OCI-LY3 (cell line): ENCODE data around the gene DDX11.
"Not testable (repeated sequence)": the region's sequence is repeated elsewhere in the genome, so short reads cannot be mapped to it uniquely, and the experiment has no call there.

Experiments
- H2AFZ ChIP-seq: fragments of 200-600, 300-600 bp; shearing (Covaris generic); 2 replicates; pipeline ENCODE4 v1.6.0; 2014; ENCODE audit warnings: antibody characterized with exemption, low read depth, low read length
- H3K27ac ChIP-seq: fragments of 200-600, 300-600 bp; sonication (generic); 2 replicates; pipeline ENCODE4 v1.5.1; 2014; ENCODE audit warnings: mild to moderate bottlenecking, low read length, moderate library complexity, mixed read lengths
- H3K27me3 ChIP-seq: fragments of 200-600, 300-600 bp; sonication (generic); 2 replicates; pipeline ENCODE4 v1.6.1; 2014; ENCODE audit warnings: low read depth, low read length, mixed read lengths
- H3K36me3 ChIP-seq: fragments of 200-600, 300-600 bp; sonication (generic); replicated peaks from 2 replicates; pipeline ENCODE3; 2014; ENCODE audit warnings: low read depth, low read length, mixed read lengths
- H3K4me1 ChIP-seq: fragments of 300-600, 200-600 bp; sonication (generic); 2 replicates; pipeline ENCODE4 v1.6.1; 2014; ENCODE audit warnings: low read length, mixed read lengths
- H3K4me2 ChIP-seq: fragments of 200-600, 300-600 bp; sonication (generic); 2 replicates; pipeline ENCODE4 v1.6.1; 2014; ENCODE audit warnings: low read length, mixed read lengths
- H3K4me3 ChIP-seq: fragments of 300-600, 200-600 bp; sonication (generic); 2 replicates; pipeline ENCODE4 v1.5.1; 2014; ENCODE audit warnings: antibody characterized with exemption, mild to moderate bottlenecking, low read length, moderate library complexity
- H3K79me2 ChIP-seq: fragments of 300-600, 200-600 bp; shearing (Covaris generic); 2 replicates; pipeline ENCODE4 v1.6.1; 2014; ENCODE audit warnings: mild to moderate bottlenecking, low read length, mixed read lengths
- H3K9ac ChIP-seq: fragments of 300-600, 200-600 bp; shearing (Covaris generic); 2 replicates; pipeline ENCODE4 v1.6.0; 2014; ENCODE audit warnings: mild to moderate bottlenecking, low read length, moderate library complexity
- H3K9me3 ChIP-seq: fragments of 200-600, 300-600 bp; shearing (Covaris generic); 2 replicates; pipeline ENCODE4 v1.6.1; 2014; ENCODE audit warnings: low read length, mixed read lengths; ENCODE audit not compliant: insufficient read depth
- H4K20me1 ChIP-seq: fragments of 200-600, 300-600 bp; sonication (generic); 2 replicates; pipeline ENCODE4 v1.6.1; 2016; ENCODE audit warnings: low read length, mixed read lengths; ENCODE audit not compliant: insufficient read depth
- EZH2phosphoT487 ChIP-seq: fragments of 200-600 bp; shearing (Covaris generic); IDR thresholded peaks from 2 replicates; pipeline ENCODE4 v1.6.1; 2018; ENCODE audit warnings: antibody characterized with exemption, mixed run types, low read depth
- TF ChIP-seq, protein P1 (sequence below): fragments of 200-600, 300-600 bp; sonication (generic); IDR thresholded peaks from 2 replicates; pipeline ENCODE4 v1.5.1; 2014; ENCODE audit warnings: antibody characterized with exemption, low read length, low read depth

Gene DDX11

GRCh38 chr12:31089072-31089471 is 15.4 kb downstream of the DDX11 start:
- Histone ChIP-seq H3K79me2 (no peaks in the 10 kb centered on the region), H3K9ac (no peak overlapping the region), H4K20me1 (no peaks in the 10 kb centered on the region), H3K27ac (no peak overlapping the region), H3K27me3 (no peaks in the 10 kb centered on the region), H3K4me2 (no peak overlapping the region), H2AFZ (no peak overlapping the region), H3K4me1 (no peaks in the 10 kb centered on the region), H3K4me3 (no peak overlapping the region), H3K9me3 (no peaks in the 10 kb centered on the region), H3K36me3 (no peaks in the 10 kb centered on the region)
- TF ChIP-seq, protein P1, sequence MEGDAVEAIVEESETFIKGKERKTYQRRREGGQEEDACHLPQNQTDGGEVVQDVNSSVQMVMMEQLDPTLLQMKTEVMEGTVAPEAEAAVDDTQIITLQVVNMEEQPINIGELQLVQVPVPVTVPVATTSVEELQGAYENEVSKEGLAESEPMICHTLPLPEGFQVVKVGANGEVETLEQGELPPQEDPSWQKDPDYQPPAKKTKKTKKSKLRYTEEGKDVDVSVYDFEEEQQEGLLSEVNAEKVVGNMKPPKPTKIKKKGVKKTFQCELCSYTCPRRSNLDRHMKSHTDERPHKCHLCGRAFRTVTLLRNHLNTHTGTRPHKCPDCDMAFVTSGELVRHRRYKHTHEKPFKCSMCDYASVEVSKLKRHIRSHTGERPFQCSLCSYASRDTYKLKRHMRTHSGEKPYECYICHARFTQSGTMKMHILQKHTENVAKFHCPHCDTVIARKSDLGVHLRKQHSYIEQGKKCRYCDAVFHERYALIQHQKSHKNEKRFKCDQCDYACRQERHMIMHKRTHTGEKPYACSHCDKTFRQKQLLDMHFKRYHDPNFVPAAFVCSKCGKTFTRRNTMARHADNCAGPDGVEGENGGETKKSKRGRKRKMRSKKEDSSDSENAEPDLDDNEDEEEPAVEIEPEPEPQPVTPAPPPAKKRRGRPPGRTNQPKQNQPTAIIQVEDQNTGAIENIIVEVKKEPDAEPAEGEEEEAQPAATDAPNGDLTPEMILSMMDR, result no peak
- no peak for TF ChIP-seq EZH2phosphoT487

GRCh38 chr12:31091629-31092028 is 18.0 kb downstream of the DDX11 start:
- not testable (repeated sequence) for H3K9me3 ChIP-seq, H3K4me2 ChIP-seq, H3K4me3 ChIP-seq, H4K20me1 ChIP-seq, H2AFZ ChIP-seq, H3K27ac ChIP-seq, H3K79me2 ChIP-seq, H3K27me3 ChIP-seq, H3K36me3 ChIP-seq, H3K9ac ChIP-seq, H3K4me1 ChIP-seq

DNA sequence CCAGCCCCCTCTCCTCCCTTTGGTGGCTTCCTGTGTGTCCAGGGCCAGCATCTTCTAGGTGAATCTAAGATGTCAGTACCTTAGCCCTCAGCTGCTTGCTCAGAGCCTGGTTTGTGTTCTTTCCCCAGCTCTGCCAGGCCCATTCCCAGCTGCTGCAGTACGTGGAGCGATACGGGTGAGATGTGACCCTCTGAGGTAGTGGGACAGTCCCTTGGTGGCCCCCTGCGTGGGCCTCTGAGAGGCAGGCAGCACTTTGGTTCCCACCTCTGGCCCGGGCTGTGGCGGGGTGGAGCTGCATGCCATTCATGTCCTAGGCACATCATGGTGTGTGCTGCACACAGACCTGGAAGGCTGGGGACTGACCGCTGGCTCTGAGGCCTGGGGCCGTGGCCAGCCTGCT is 19.1 kb downstream of the DDX11 start:
- not testable (repeated sequence) for H3K4me3 ChIP-seq, H3K9ac ChIP-seq, H3K27me3 ChIP-seq, H4K20me1 ChIP-seq, H3K36me3 ChIP-seq, H3K4me2 ChIP-seq, H3K4me1 ChIP-seq, H2AFZ ChIP-seq, H3K79me2 ChIP-seq, H3K9me3 ChIP-seq, H3K27ac ChIP-seq

- H3K4me2 ChIP-seq, H3K27me3 ChIP-seq, H3K9ac ChIP-seq, H4K20me1 ChIP-seq, H3K36me3 ChIP-seq, H3K79me2 ChIP-seq, H3K4me3 ChIP-seq, H3K9me3 ChIP-seq, H2AFZ ChIP-seq, H3K27ac ChIP-seq, H3K4me1 ChIP-seq: not testable (repeated sequence)
Observed at GRCh38 chr12:31095080-31095860, 21.6 kb downstream of the DDX11 start.

DNA sequence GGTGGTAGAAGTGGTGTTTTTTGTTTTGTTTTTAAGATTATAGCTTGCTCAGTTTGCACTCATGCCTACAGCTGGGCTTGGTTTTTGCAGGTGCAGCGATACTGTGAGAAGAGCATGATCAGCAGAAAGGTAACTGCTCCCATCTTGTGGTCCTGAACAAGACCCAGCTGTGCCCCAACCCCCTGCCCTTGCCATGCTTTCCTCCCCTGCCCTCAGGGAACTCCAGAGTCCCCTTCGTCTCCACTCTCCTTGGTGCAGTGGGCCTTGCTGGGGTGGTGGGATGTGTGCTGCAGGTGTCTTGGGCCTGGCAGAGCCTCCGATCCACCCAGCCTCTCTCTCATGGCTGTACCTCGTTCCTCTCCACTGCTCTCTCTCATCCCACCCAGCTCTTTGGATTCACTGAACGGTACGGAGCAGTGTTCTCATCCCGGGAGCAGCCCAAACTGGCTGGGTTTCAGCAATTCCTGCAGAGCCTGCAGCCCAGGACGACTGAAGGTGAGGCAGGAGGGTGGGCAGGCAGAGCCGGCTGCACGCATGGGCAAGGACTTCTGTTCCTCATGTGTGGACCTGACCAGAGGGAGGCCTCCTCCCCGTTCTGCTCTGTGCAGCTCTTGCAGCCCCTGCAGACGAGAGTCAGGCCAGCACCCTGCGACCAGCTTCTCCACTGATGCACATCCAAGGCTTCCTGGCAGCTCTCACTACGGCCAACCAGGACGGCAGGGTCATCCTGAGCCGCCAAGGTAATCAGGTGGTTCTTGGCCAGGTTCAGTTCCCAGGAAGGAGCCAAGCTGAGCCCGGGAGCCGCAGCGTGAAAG is 22.8 kb downstream of the DDX11 start:
- not testable (repeated sequence) for H3K9ac ChIP-seq, H3K4me2 ChIP-seq, H3K36me3 ChIP-seq, H3K79me2 ChIP-seq, H3K9me3 ChIP-seq, H3K4me3 ChIP-seq, H3K27me3 ChIP-seq, H3K27ac ChIP-seq, H4K20me1 ChIP-seq, H3K4me1 ChIP-seq, H2AFZ ChIP-seq

GRCh38 chr12:31097819-31098218 is 24.2 kb downstream of the DDX11 start:
- H3K79me2 ChIP-seq, H3K27ac ChIP-seq, H3K4me2 ChIP-seq, H3K9me3 ChIP-seq, H4K20me1 ChIP-seq, H3K27me3 ChIP-seq, H3K4me1 ChIP-seq, H3K9ac ChIP-seq, H2AFZ ChIP-seq, H3K4me3 ChIP-seq, H3K36me3 ChIP-seq: not testable (repeated sequence)

- not testable (repeated sequence) for H4K20me1 ChIP-seq, H3K4me3 ChIP-seq, H2AFZ ChIP-seq, H3K9ac ChIP-seq, H3K4me1 ChIP-seq, H3K27ac ChIP-seq, H3K27me3 ChIP-seq, H3K36me3 ChIP-seq, H3K9me3 ChIP-seq, H3K4me2 ChIP-seq, H3K79me2 ChIP-seq
Observed at GRCh38 chr12:31098363-31098762, 24.7 kb downstream of the DDX11 start.

DNA sequence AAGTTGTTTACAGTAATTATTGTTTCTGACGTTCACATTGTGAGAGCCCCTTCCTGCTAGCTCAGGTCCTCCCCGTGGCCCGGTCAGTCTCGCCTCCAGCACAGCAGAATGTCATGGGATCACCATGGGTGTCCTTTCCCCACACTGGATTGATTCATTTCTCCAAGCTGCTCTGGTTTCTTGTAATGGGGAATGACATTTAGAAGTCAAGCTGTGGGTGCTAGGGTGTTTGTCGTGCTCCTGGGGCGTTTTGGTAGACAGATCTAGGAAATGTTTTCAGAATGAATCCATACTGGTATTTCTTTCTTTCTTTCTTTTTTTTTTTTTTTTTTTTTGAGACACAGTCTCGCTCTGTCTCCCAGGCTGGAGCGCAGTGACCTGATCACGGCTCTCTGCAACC is 25.1 kb downstream of the DDX11 start:
- not testable (repeated sequence) for H3K9me3 ChIP-seq, H4K20me1 ChIP-seq, H3K79me2 ChIP-seq, H3K9ac ChIP-seq, H3K4me1 ChIP-seq, H3K27ac ChIP-seq, H2AFZ ChIP-seq, H3K4me2 ChIP-seq, H3K36me3 ChIP-seq, H3K27me3 ChIP-seq, H3K4me3 ChIP-seq
